Gastrocnemius medialis (tissue), 4 donors: ENCODE results near the gene ARSK. TPM values are rescaled to one million over a fixed set of nuclear protein-coding genes. Genes with fewer than 3 reads are reported as not detected.
"Not testable (repeated sequence)": the region's sequence is repeated elsewhere in the genome, so short reads cannot be mapped to it uniquely, and the experiment has no call there.

Experiments
- ATAC-seq, 2 donors: fragments of 150-250 bp; one replicate each; pipeline ENCODE4 v1.9.1; 2016
- DNase-seq, 2 donors: peaks; one replicate each; pipeline ENCODE4 v3.0.0-alpha.2; 2019
- H3K27ac ChIP-seq, 4 donors: fragments of 200-600 bp; sonication (generic); 1 replicate in 1 of 4; 2 replicates in 3 of 4; pipeline ENCODE4 v1.5.1; 2016 to 2018; ENCODE audit warnings: mild to moderate bottlenecking in 2 of 4, moderate library complexity in 1 of 4
- H3K27me3 ChIP-seq, 3 donors: fragments of 200-600 bp; sonication (generic) in 2 of 3; 1 replicate in 1 of 3; 2 replicates in 2 of 3; pipeline versions ENCODE4 v1.5.1 to v1.6.0; 2016 to 2019; ENCODE audit warnings: mild to moderate bottlenecking in 1 of 3, moderate library complexity in 1 of 3
- H3K36me3 ChIP-seq, 2 donors: fragments of 200-600 bp; sonication (generic) in 1 of 2; one replicate each; pipeline ENCODE4 v1.5.1; 2017 to 2018
- H3K4me1 ChIP-seq, 2 donors: fragments of 200-600 bp; sonication (generic) in 1 of 2; one replicate each; pipeline ENCODE4 v1.5.1; 2016 to 2017; ENCODE audit warnings: mild to moderate bottlenecking in 2 of 2
- H3K4me3 ChIP-seq, 4 donors: fragments of 200-600 bp; sonication (generic) in 3 of 4; 1 replicate in 1 of 4; 2 replicates in 3 of 4; pipeline ENCODE4 v1.5.1; 2016 to 2019; ENCODE audit warnings: mild to moderate bottlenecking in 2 of 4
- H3K9me3 ChIP-seq, 3 donors: fragments of 200-600 bp; sonication (generic) in 2 of 3; 1 replicate in 1 of 3; 2 replicates in 2 of 3; pipeline ENCODE4 v1.5.1; 2016 to 2019
- POLR2A ChIP-seq, 2 donors: fragments of 450-650 bp; IDR thresholded peaks; one replicate each; pipeline ENCODE4 v1.6.1; 2017; ENCODE audit warnings: antibody characterized with exemption in 2 of 2, mild to moderate bottlenecking in 2 of 2, moderate library complexity in 2 of 2
- in situ Hi-C, 4 donors: fragments of 200-750 bp; cut with MboI; loops; one replicate each; pipeline versions ENCODE4 v1.15.0 to v1.8.0; 2017; ENCODE audit warnings: low sequenced_read_pairs in 4 of 4
- intact Hi-C: fragments of 100-400 bp; cut with DNase I; formaldehyde crosslinking; loops from one replicate; pipeline ENCODE4 v1.15.1; 2023; ENCODE audit warnings: low total_unique reads
- total RNA-seq, 4 donors: library from RNA; depleted of rRNA; stranded (reverse); fragments of >200 nt; gene quantifications; one replicate each; pipeline versions ENCODE4 v1.1.0 to v1.2.3, GENCODE V29; 2016
- TF ChIP-seq, protein P1 (sequence below), 5 experiments: fragments of 450-650 bp in 3 of 5; fragments of 200-600 bp in 2 of 5; sonication (generic) in 2 of 5; IDR thresholded peaks in 4 of 5; conservative IDR thresholded peaks in 1 of 5; 1 replicate in 4 of 5; 2 replicates in 1 of 5; pipeline ENCODE4 v1.5.1; 2016 to 2019; ENCODE audit warnings: antibody characterized with exemption in 5 of 5, mild to moderate bottlenecking in 3 of 5, moderate library complexity in 3 of 5

ARSK gene
- total RNA-seq, 4 donors from 2014 or later = 2.3 to 4.3 (median 2.8) TPM

- DNase-seq (peak in 1 of 2 donors; percentile 20), ATAC-seq (peak in 1 of 2 donors; percentile 63)
- no peak overlapping the region for H3K27ac ChIP-seq
- no peak overlapping the region for H3K4me3 ChIP-seq
- in situ Hi-C loops (loop anchor here in 3 of 4 donors (25.0 kb wide), 2 partner anchors 330 to 705 kb away; partner anchors contain the start of gene ELL2 (in 2 of the 3)), intact Hi-C loops (no loop called here)
- no peaks in the 10 kb centered on the region for H3K4me1 ChIP-seq
- H3K27me3 ChIP-seq = no peaks in the 10 kb centered on the region
- H3K36me3 ChIP-seq = no peaks in the 10 kb centered on the region
- H3K9me3 ChIP-seq = no peaks in the 10 kb centered on the region
- TF ChIP-seq POLR2A (IDR thresholded peaks at IDR 0.05) = no peak
- TF ChIP-seq, protein P1, sequence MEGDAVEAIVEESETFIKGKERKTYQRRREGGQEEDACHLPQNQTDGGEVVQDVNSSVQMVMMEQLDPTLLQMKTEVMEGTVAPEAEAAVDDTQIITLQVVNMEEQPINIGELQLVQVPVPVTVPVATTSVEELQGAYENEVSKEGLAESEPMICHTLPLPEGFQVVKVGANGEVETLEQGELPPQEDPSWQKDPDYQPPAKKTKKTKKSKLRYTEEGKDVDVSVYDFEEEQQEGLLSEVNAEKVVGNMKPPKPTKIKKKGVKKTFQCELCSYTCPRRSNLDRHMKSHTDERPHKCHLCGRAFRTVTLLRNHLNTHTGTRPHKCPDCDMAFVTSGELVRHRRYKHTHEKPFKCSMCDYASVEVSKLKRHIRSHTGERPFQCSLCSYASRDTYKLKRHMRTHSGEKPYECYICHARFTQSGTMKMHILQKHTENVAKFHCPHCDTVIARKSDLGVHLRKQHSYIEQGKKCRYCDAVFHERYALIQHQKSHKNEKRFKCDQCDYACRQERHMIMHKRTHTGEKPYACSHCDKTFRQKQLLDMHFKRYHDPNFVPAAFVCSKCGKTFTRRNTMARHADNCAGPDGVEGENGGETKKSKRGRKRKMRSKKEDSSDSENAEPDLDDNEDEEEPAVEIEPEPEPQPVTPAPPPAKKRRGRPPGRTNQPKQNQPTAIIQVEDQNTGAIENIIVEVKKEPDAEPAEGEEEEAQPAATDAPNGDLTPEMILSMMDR (IDR thresholded peaks at IDR 0.05 in 4 of 5, conservative IDR thresholded peaks at IDR 0.05 in 1 of 5) = no peak
These were observed 77.2 kb downstream of the ARSK start for GRCh38 chr5:95631991-95632675.

GRCh38 chr5:95632942-95633341 lies 78.0 kb downstream of the ARSK start:
- intact Hi-C loops, H3K4me1 ChIP-seq, H3K4me3 ChIP-seq, ATAC-seq, H3K27me3 ChIP-seq, H3K9me3 ChIP-seq, H3K36me3 ChIP-seq, H3K27ac ChIP-seq, DNase-seq: not testable (repeated sequence)
- in situ Hi-C loops = loop anchor here in 3 of 4 donors (25.0 kb wide), 2 partner anchors 329 to 704 kb away; partner anchors contain the start of gene ELL2 (in 2 of the 3)

- H3K9me3 ChIP-seq = no peaks in the 10 kb centered on the region
- no peaks in the 10 kb centered on the region for H3K36me3 ChIP-seq
- no peaks in the 10 kb centered on the region for H3K4me1 ChIP-seq
- no peak overlapping the region for H3K27ac ChIP-seq
- intact Hi-C loops (no loop called here), in situ Hi-C loops (loop anchor here in 3 of 4 donors (25.0 kb wide), 2 partner anchors 329 to 704 kb away; partner anchors contain the start of gene ELL2 (in 2 of the 3))
- DNase-seq = no peak
- TF ChIP-seq POLR2A (IDR thresholded peaks at IDR 0.05) = no peak
- TF ChIP-seq, protein P1 (IDR thresholded peaks at IDR 0.05 in 4 of 5, conservative IDR thresholded peaks at IDR 0.05 in 1 of 5) = no peak
- no peak overlapping the region for H3K4me3 ChIP-seq
- H3K27me3 ChIP-seq = no peaks in the 10 kb centered on the region
- ATAC-seq = no peak
These were observed 78.8 kb downstream of the ARSK start for GRCh38 chr5:95633671-95634070.

- no peaks in the 10 kb centered on the region for H3K4me1 ChIP-seq
- H3K27me3 ChIP-seq = no peaks in the 10 kb centered on the region
- no peaks in the 10 kb centered on the region for H3K36me3 ChIP-seq
- DNase-seq (no peak), ATAC-seq (no peak)
- no peaks in the 10 kb centered on the region for H3K9me3 ChIP-seq
- intact Hi-C loops = no loop called here
- no peak overlapping the region for H3K27ac ChIP-seq
- in situ Hi-C loops = loop anchor here in 3 of 4 donors (25.0 kb wide), 2 partner anchors 328 to 703 kb away; partner anchors contain the start of gene ELL2 (in 2 of the 3)
- TF ChIP-seq, protein P1 (IDR thresholded peaks at IDR 0.05 in 4 of 5, conservative IDR thresholded peaks at IDR 0.05 in 1 of 5) = no peak
- TF ChIP-seq POLR2A (IDR thresholded peaks at IDR 0.05) = no peak
- no peak overlapping the region for H3K4me3 ChIP-seq
These were observed 79.2 kb downstream of the ARSK start for GRCh38 chr5:95634081-95634480.

DNA sequence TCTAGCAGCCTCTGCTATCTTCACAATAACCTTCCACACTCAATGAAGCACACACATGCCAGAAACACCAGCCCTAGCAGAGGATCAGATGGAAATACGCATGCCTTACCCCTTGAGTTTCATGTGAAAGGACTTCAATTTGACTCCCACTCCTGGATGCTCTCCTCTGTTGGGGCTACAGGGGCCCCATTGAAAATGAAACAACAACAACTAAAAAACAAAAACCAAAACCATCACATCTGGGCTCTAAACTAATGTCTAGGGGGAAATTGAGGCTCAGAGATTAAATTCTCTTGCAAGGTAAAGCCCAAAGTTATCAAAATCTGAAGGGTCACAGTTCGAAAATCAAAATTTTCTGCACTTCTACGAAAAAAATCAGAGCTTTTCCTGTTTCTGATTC lies 83.7 kb downstream of the ARSK start:
- in situ Hi-C loops = loop anchor here in 3 of 4 donors (25.0 kb wide), 2 partner anchors 324 to 699 kb away; partner anchors contain the start of gene ELL2 (in 2 of the 3)
- intact Hi-C loops = no loop called here
- Histone ChIP-seq H3K9me3 (no peaks in the 10 kb centered on the region), H3K36me3 (no peaks in the 10 kb centered on the region), H3K4me1 (peaks cover 4% of the 10 kb centered on the region in 2 donors), H3K4me3 (no peak overlapping the region), H3K27ac (no peak overlapping the region), H3K27me3 (no peaks in the 10 kb centered on the region)
- TF ChIP-seq, protein P1 (IDR thresholded peaks at IDR 0.05 in 4 of 5, conservative IDR thresholded peaks at IDR 0.05 in 1 of 5) = no peak
- no peak for TF ChIP-seq POLR2A (IDR thresholded peaks at IDR 0.05)
- DNase-seq (no peak), ATAC-seq (no peak)
